K562 (cell line): ENCODE data around the gene ANXA2. TPM values are rescaled to one million over a fixed set of nuclear protein-coding genes. Genes with fewer than 3 reads are reported as not detected.

Experiments
- ATAC-seq: fragments of 200-7000 bp; cut with Tn5 transposase; 3 replicates; pipeline ENCODE4 v1.9.1; 2020; ENCODE audit warnings: moderate library complexity
- BruUV-seq: library from RNA; stranded (reverse); fragments of 400-500 nt; replicated peaks from 2 replicates; lab custom pipeline; 2021; lab: Mats Ljungman, UMichigan
- CTCF ChIA-PET: fragments of 300-600 bp; formaldehyde crosslinking; extraction: SDS; loops from one replicate; lab custom pipeline; 2021; ENCODE audit warnings: low intra/inter-chr PET ratio; lab: Yijun Ruan, JAX
- POLR2A ChIA-PET: fragments of 300-600, 350-650 bp; sonication (Branson Sonifier 250); formaldehyde crosslinking; extraction: SDS; loops from one replicate; lab custom pipeline; 2021; ENCODE audit warnings: antibody characterized with exemption, inconsistent platforms; lab: Yijun Ruan, JAX
- DNase-seq, 4 experiments: peaks; one replicate each; pipeline versions ENCODE4 v3.0.0 to v3.0.0-alpha.2; 2011 to 2018; ENCODE audit warnings: low spot score in 3 of 4, mixed read lengths in 3 of 4; ENCODE audit errors: extremely low read depth in 1 of 4
- FAIRE-seq: peaks from 2 replicates; lab custom pipeline; 2011; peaks lifted over from hg19 to GRCh38; lab: Jason Lieb, UNC
- H2AFZ ChIP-seq: 2 replicates; pipeline ENCODE4 v1.6.0; 2011; ENCODE audit warnings: low read depth, low read length, control low read depth, inconsistent platforms
- H3K27ac ChIP-seq: fragments of 200-600 bp; 3 replicates; pipeline ENCODE4 v1.8.0; 2011; ENCODE audit warnings: low read depth, mild to moderate bottlenecking, control low read depth, inconsistent platforms, low read length, moderate library complexity, mixed read lengths; ENCODE audit errors: extremely low read depth
- H3K27me3 ChIP-seq, 2 experiments: fragments of 300-600 bp in 1 of 2; 2 replicates in 1 of 2; 3 replicates in 1 of 2; pipeline versions ENCODE4 v1.6.0 to v1.8.0; 2011; ENCODE audit warnings: inconsistent platforms in 2 of 2, low read length in 2 of 2, mild to moderate bottlenecking in 1 of 2, mixed read lengths in 1 of 2, moderate library complexity in 1 of 2; ENCODE audit not compliant: control insufficient read depth in 2 of 2, insufficient read depth in 2 of 2
- H3K36me3 ChIP-seq: fragments of 300-600 bp; 3 replicates; pipeline ENCODE4 v1.8.0; 2011; ENCODE audit warnings: mild to moderate bottlenecking, low read length, inconsistent platforms; ENCODE audit not compliant: control insufficient read depth, insufficient read depth
- H3K4me1 ChIP-seq, 2 experiments: fragments of 200-600 bp in 1 of 2; replicated peaks in 1 of 2; 2 replicates in 1 of 2; 3 replicates in 1 of 2; pipeline versions ENCODE4 v1.5.1 to v1.8.0; 2011; ENCODE audit warnings: inconsistent platforms in 2 of 2, low read length in 2 of 2, mild to moderate bottlenecking in 1 of 2, mixed read lengths in 1 of 2, moderate library complexity in 1 of 2; ENCODE audit not compliant: control insufficient read depth in 2 of 2, insufficient read depth in 2 of 2
- H3K4me2 ChIP-seq: 2 replicates; pipeline ENCODE4 v1.6.1; 2011; ENCODE audit warnings: low read length, control low read depth, inconsistent platforms, mixed read lengths; ENCODE audit not compliant: insufficient read depth
- H3K4me3 ChIP-seq: fragments of 200-600 bp; sonication (generic), shearing (Covaris generic); 2 replicates; pipeline ENCODE4 v1.5.1; 2016; ENCODE audit warnings: control low read depth, inconsistent platforms
- H3K79me2 ChIP-seq: fragments of 200-600 bp; 3 replicates; pipeline ENCODE4 v1.8.0; 2011; ENCODE audit warnings: low read length, inconsistent platforms; ENCODE audit not compliant: control insufficient read depth, insufficient read depth
- H3K9ac ChIP-seq, 2 experiments: 2 replicates each; pipeline versions ENCODE4 v1.6.0 to v1.6.1; 2011; ENCODE audit warnings: low read depth in 2 of 2, low read length in 2 of 2, control low read depth in 1 of 2, inconsistent platforms in 1 of 2, mild to moderate bottlenecking in 1 of 2, mixed read lengths in 1 of 2; ENCODE audit not compliant: insufficient read depth in 1 of 2
- H3K9me1 ChIP-seq: one replicate; pipeline ENCODE4 v1.6.0; 2011; ENCODE audit warnings: inconsistent platforms, mild to moderate bottlenecking, low read length, moderate library complexity; ENCODE audit not compliant: control insufficient read depth, insufficient read depth
- H3K9me3 ChIP-seq: replicated peaks from 2 replicates; pipeline ENCODE4 v1.5.1; 2011; ENCODE audit warnings: low read depth, low read length, inconsistent platforms; ENCODE audit not compliant: control insufficient read depth, insufficient read depth
- H4K20me1 ChIP-seq: replicated peaks from 2 replicates; pipeline ENCODE4 v1.6.1; 2011; ENCODE audit warnings: low read length, inconsistent platforms, mixed read lengths; ENCODE audit not compliant: control insufficient read depth, insufficient read depth
- ATF7 ChIP-seq: fragments of 450-650 bp; IDR thresholded peaks from 2 replicates; pipeline ENCODE4 v1.7.1; 2014; ENCODE audit warnings: mild to moderate bottlenecking, moderate library complexity
- CXXC5 ChIP-seq: fragments of 250-450 bp; sonication (Bioruptor Pico); IDR thresholded peaks from 2 replicates; pipeline ENCODE4 v1.8.0; 2022; ENCODE audit warnings: inconsistent platforms, mild to moderate bottlenecking, moderate library complexity
- ERF ChIP-seq: fragments of 450-650 bp; formaldehyde crosslinking; IDR thresholded peaks from 2 replicates; pipeline ENCODE4 v1.4.0; 2020; ENCODE audit warnings: mild to moderate bottlenecking, mixed read lengths
- ETS2 ChIP-seq: IDR thresholded peaks from 2 replicates; pipeline ENCODE4 v1.6.1; 2016; ENCODE audit warnings: borderline replicate concordance, missing genetic modification characterization, mild to moderate bottlenecking, moderate library complexity, missing compliant biosample characterization; ENCODE audit not compliant: poor library complexity, severe bottlenecking
- RBM25 ChIP-seq: fragments of 200-400 bp; formaldehyde crosslinking; IDR thresholded peaks from 2 replicates; pipeline ENCODE4 v1.6.1; 2018; ENCODE audit warnings: low read length, low read depth, moderate library complexity; ENCODE audit not compliant: severe bottlenecking
- ZNF274 ChIP-seq: IDR thresholded peaks from 2 replicates; pipeline ENCODE4 v1.6.1; 2011; ENCODE audit warnings: low read depth, mild to moderate bottlenecking, low read length, moderate library complexity, borderline replicate concordance
- ZNF408 ChIP-seq: fragments of 250-450 bp; sonication (Bioruptor Pico); IDR thresholded peaks from 2 replicates; pipeline ENCODE4 v1.4.0; 2020; ENCODE audit warnings: low read depth, mild to moderate bottlenecking, moderate library complexity
- WGBS: fragments of 100-300 bp; shearing (Covaris generic); methylation state at CpG from one replicate; pipeline ENCODE4 v1.1.6; 2016; ENCODE audit warnings: low coverage, mixed read lengths; ENCODE audit not compliant: insufficient coverage; ENCODE audit errors: missing lambda C conversion rate; 5-methylcytosine and 5-hydroxymethylcytosine counted together
- in situ Hi-C: fragments of 300-500 bp; cut with MboI; formaldehyde crosslinking; loops from 4 replicates; pipeline ENCODE4 v1.15.0; 2018; ENCODE audit warnings: inconsistent platforms, mixed read lengths
- intact Hi-C: fragments of 100-400 bp; cut with micrococcal nuclease; formaldehyde crosslinking; loops from 2 replicates; pipeline ENCODE4 v1.14.2; 2022
- polyA plus RNA-seq, 8 experiments: library from polyadenylated mRNA; depleted of rRNA in 4 of 8; stranded (reverse) in 5 of 8; unstranded in 3 of 8; fragments of >200 nt; fragmentation: Nextera tagmentation in 2 of 8; fragmentation: Illumina TruSeq in 1 of 8; extraction: Ambion mirVana in 2 of 8; extraction: Trizol in 1 of 8; gene quantifications; 2 replicates each; pipeline versions ENCODE4 v1.2.1 to v1.2.3, GENCODE V29; 2011 to 2014; ENCODE audit warnings: inconsistent platforms in 1 of 8, missing spikeins in 1 of 8
- total RNA-seq, 7 experiments: library from RNA; depleted of rRNA in 6 of 7; stranded (reverse); fragments of >200 nt in 6 of 7; fragmentation: Illumina TruSeq in 2 of 7; extraction: Trizol in 2 of 7; gene quantifications; 2 replicates each; pipeline versions ENCODE4 v1.2.1 to v1.2.3, GENCODE V29; 2011 to 2021; ENCODE audit warnings: low replicate concordance in 1 of 7

Gene ANXA2
- total and polyA plus RNA-seq, 9 of the 15 experiments (the other 6 are each of a cell fraction or from before 2014, with no cell fraction given): 301 to 1,102 (median 452) TPM

GRCh38 chr15:60307034-60307433 lies 90.8 kb downstream of the ANXA2 start:
- no peaks in the 10 kb centered on the region for H3K9me3 ChIP-seq
- WGBS: 0% methylated on average over 3 of the region's 3 CpGs
- no peak for FAIRE-seq
- in situ Hi-C loops (no loop called here), intact Hi-C loops (no loop called here)
- TF ChIP-seq RBM25 (no peak), ETS2 (tag) (no peak), ZNF408 (CRISPR knock-in tag) (no peak), ZNF274 (no peak), ATF7 (no peak), ERF (CRISPR knock-in tag) (no peak), CXXC5 (CRISPR knock-in tag) (no peak)
- no peak overlapping the region for H3K4me3 ChIP-seq
- no peak overlapping the region for H3K9ac ChIP-seq
- H3K27me3 ChIP-seq: 0 out of 5 replicates have a peak, but pooled peaks cover 0 to 2% of the 10 kb centered on the region in 2 experiments
- no peaks in the 10 kb centered on the region; a peak in 1 of 5 replicates for H3K4me1 ChIP-seq
- POLR2A ChIA-PET: interaction anchor here (1.1 kb wide), 1 partner anchor 10 kb away, joined by 5 read pairs; no protein-coding TSS in a partner anchor
- H3K79me2 ChIP-seq: no peaks in the 10 kb centered on the region
- H4K20me1 ChIP-seq: no peaks in the 10 kb centered on the region
- no peaks in the 10 kb centered on the region for H3K9me1 ChIP-seq
- no TSS peak for BruUV-seq
- DNase-seq: no peak
- no peak overlapping the region for H3K27ac ChIP-seq
- H3K4me2 ChIP-seq: no peak overlapping the region
- H3K36me3 ChIP-seq: no peaks in the 10 kb centered on the region
- H2AFZ ChIP-seq: no peak overlapping the region
- ATAC-seq: no peak
- CTCF ChIA-PET: no interaction called here
